GDM1 (cell line): ENCODE data around the gene SBK2.

Source experiments
- DNase-seq: peaks from one replicate; lab custom pipeline; 2025; lab: John Stamatoyannopoulos, UW

SBK2 gene

GRCh38 chr19:55486043-55486970, 50.6 kb downstream of the SBK2 start:
- no peak for DNase-seq

GRCh38 chr19:55485439-55486011, 51.4 kb downstream of the SBK2 start:
- DNase-seq: no peak

- DNase-seq: peak; percentile 42
Measured at GRCh38 chr19:55484593-55485438, 52.1 kb downstream of the SBK2 start, which contains the start of gene NAT14. Gene NAT14, plus strand, starts transcription at chr19:55485188. Its CDS starts 521 bp downstream, at chr19:55485709.

DNA sequence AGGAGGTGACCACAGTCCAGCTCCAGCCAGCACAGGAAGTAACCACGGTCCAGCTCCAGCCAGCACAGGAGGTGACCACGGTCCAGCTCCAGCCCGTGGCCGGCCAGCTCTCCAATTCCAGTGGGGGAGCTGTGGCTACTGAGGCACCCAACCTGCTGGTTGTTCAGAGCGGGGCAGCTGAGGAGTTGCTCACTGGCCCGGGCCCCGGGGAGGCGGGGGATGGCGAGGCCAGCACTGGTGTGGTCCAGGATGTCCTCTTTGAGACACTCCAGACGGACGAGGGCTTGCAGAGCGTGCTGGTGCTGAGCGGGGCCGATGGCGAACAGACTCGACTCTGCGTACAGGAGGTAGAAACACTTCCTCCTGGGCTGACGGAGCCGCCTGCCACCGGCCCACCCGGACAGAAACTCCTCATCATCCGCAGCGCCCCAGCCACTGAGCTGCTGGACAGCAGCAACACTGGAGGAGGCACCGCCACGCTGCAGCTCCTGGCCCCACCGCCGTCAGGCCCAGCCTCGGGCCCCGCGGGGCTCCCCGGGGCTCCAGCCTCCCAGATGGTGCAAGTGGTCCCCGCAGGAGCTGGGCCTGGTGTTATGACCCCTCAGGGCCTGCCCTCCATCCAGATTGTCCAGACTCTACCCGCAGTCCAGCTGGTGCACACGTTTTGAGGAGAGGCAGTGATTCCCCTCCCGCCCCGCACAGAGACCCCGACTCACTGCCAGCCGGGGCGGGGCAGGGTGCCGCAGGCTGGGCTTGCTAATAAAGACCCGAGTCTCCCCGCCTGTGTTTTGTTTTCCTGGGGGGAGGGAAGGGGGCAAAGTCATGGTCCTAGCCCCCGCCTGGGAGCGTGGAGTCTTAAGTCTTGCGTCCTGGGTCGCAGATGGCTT, 53.0 kb downstream of the SBK2 start:
- no peak for DNase-seq

- no peak for DNase-seq
Measured at GRCh38 chr19:55482967-55483705, 53.8 kb downstream of the SBK2 start.

DNA sequence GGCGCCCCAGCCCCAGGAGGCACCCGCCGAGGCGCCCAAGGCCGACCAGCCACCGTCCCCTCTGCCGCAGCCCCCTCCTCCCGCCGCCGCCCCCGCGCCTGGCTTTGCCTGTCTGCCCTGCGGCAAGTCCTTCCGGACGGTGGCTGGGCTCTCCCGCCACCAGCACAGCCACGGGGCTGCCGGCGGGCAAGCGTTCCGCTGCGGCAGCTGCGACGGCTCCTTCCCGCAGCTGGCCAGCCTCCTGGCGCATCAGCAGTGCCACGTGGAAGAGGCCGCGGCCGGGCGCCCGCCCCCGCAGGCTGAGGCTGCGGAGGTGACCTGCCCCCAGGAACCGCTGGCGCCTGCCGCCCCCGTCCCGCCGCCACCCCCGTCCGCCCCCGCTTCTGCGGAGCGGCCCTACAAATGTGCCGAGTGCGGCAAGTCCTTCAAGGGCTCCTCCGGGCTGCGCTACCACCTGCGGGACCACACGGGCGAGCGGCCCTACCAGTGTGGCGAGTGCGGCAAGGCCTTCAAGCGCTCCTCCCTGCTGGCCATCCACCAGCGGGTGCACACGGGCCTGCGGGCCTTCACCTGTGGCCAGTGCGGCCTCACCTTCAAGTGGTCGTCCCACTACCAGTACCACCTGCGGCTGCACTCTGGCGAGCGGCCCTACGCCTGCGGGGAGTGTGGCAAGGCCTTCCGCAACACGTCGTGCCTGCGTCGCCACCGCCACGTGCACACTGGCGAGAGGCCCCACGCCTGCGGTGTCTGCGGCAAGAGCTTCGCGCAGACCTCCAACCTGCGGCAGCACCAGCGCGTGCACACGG, 54.6 kb downstream of the SBK2 start:
- DNase-seq: no peak

DNA sequence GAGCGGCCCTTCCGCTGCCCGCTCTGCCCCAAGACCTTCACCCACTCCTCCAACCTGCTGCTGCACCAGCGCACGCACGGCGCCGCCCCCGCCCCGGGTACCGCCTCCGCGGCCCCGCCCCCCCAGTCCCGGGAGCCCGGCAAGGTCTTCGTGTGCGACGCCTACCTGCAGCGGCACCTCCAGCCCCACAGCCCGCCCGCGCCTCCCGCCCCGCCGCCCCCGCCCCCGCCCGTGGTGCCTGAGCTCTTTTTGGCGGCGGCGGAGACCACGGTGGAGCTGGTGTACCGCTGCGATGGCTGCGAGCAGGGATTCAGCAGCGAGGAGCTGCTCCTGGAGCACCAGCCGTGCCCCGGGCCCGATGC, 55.2 kb downstream of the SBK2 start:
- DNase-seq: no peak

DNA sequence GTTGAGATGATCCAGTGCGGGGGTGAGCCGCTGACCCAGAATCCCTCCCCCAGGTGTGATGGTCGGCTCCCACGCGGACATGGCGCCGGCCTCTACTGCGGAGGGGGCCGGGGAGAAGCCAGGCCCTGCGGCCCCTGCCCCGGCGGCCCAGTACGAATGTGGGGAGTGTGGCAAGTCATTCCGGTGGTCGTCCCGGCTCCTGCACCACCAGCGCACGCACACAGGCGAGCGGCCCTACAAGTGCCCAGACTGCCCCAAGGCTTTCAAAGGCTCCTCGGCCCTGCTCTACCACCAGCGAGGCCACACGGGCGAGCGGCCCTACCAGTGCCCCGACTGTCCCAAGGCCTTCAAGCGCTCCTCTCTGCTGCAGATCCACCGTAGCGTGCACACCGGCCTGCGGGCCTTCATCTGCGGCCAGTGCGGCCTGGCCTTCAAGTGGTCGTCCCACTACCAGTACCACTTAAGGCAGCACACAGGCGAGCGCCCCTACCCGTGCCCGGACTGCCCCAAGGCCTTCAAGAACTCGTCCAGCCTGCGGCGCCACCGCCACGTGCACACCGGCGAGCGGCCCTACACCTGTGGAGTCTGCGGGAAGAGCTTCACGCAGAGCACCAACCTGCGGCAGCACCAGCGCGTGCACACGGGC, 55.7 kb downstream of the SBK2 start:
- DNase-seq: no peak

DNA sequence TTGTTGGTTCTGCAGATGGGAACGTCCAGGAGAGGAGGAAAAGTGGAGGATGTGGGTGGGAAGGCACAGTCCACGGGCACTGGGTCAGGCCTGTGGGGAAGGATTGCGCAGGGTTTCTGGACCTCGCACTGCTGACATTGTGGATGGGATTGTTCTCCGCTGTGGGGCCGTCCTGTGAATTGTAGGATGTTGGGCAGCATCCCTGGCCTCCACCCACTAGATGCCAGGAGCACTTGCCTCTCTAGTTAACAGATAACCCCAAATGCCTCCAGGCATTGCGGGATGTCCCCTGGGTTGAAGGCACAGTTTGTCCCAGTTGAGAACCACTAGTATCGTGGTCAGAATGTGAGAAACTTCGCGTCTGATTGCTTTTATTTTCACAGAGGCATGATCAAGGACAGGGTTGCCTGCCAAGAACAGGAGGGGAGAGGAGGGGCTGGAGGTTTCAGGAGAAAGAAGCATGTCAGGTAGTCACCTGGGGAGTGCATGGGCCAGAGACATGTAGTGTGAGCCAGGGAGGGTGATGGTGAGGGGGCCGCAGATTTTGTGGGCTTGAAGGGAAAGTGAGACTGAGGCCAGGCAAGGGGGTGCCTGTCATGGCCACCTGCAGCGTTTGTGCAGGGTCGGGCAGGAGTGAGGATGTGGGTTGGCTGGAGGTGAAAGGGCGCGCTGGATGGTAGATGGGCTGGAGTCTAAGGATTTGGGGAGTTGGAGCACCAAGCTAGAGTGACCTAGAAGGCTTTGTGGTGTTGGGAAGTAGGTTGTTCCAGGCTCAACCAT, 57.3 kb downstream of the SBK2 start:
- no peak for DNase-seq

DNA sequence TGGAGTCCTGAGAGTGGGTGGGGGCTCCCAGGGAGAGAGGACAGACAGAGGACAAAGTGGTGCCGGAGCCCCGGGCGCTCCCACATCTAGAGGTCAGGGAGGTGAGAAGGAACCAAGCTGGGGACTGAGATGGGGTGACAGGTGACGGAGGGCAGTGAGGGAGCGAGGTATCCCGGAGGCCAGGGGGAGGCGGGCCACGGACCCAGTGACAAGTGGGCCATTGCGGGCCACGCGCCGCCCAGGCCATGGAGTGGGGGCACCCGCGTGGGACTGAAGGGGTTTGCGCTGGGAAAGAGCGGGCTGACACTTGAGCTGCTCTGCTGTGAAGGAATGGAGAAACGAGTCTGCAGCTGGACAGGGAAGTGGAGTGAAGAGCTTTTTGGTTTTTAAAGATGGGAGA, 57.9 kb downstream of the SBK2 start:
- no peak for DNase-seq
